GM19468 (cell line): Measurements from ENCODE around the gene HOXA13.

ENCODE experiments used
- ATAC-seq: cut with Tn5 transposase; IDR thresholded peaks from one replicate; pipeline ENCODE4 v1.9.1; 2021; ENCODE audit warnings: mild to moderate bottlenecking, moderate library complexity, moderate number of reproducible peaks; ENCODE audit not compliant: unreplicated experiment; ENCODE audit errors: extremely low read depth

Gene HOXA13

DNA sequence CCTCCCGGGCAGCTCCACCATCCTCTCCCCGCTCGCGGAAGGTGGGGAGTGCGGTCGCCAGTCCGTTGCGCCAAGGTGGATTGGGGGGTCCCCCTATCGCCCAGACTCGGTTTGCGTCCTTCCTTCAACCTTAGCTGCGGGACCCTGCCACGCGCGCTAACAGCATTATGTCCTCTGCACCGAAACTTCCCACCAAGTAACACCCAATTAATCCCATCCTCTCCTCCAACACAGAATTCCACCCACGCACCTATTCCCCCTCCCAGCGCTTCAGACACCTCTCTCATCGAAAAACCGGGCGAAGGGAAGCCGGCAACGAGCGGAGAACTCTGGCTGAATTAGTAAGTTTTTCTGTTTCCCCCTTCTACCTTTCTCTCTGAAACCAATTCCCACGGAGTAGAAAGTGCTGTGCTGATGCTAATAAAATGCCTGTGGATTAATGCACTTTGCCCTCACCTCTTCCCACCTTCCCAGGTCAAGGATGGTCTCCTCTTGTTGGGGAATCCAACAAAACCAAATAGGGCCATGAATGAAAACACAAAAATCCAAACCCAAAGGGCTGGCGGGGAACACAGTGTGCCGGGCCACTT, 48.5 kb downstream of the HOXA13 start:
- no peak for ATAC-seq

DNA sequence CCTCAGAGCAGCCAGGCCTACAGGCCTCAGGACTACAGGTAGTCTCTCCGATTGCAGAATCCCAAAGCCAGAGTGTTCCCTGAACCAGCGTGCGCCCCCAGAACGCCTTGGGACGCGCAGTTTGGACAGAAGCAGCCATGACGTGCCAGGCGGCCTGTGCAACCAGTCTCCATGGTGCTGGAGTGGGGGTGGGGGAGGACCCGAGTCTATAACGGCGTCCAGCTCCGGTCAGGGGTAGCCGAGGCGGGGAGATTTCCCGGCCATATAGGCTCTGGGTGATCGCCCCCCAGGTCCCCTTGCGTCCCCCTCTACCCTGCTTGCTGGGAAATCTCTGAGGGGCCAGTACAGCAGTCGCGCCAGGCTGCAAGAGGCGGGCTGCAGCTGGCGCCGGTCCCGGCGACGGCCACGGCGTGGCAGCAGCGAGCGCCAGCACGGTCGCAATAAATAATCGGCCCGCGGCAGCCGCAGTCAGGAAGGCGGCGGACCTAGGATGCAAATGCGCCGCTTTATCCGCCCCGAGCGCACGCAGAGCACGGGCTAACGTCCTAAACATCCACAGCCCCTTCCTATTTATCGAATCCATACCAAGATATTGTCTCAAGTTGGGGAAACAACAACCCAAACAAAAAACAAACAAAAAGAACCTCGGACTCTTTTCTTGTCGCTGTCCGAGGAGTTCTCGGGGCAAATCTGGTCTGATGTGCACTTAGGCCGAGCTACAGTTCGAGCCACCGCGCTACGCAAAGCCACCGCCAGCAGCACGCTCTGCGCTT, 49.1 kb downstream of the HOXA13 start:
- peak; percentile 18 for ATAC-seq

DNA sequence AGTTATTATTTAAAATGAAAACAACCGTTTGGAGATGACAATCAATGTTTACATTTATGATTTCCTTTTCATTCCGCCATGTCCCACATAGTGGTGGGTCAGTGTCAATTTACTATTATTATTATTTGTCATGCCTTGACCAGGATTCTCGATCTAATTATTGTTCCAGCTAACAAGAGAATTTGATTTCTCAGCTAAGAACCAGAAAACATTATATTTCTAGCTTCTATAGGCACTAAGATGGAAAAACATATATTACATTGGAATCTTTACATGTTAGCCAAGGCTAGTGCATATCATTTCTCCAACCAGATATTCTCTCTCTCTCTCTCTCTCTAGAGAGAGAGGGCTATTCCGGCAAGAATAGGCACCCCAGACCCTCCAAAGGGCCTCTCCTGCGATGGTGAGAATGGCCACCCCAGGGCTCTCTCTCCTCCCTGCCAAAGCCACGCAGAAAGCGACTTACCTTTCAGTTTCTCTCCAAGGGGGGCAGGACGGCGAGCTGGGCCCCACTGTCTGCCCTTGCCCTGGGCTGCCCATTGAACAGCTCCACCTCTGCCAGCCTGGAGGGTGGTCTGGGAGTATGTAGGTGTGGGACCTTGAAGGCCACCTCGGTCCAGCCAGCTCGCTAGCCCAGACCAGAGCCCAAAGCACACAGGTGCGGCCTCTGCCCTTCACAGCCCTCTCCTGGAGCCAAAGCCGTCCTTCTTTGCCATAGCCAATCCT, 49.9 kb downstream of the HOXA13 start:
- no peak for ATAC-seq

DNA sequence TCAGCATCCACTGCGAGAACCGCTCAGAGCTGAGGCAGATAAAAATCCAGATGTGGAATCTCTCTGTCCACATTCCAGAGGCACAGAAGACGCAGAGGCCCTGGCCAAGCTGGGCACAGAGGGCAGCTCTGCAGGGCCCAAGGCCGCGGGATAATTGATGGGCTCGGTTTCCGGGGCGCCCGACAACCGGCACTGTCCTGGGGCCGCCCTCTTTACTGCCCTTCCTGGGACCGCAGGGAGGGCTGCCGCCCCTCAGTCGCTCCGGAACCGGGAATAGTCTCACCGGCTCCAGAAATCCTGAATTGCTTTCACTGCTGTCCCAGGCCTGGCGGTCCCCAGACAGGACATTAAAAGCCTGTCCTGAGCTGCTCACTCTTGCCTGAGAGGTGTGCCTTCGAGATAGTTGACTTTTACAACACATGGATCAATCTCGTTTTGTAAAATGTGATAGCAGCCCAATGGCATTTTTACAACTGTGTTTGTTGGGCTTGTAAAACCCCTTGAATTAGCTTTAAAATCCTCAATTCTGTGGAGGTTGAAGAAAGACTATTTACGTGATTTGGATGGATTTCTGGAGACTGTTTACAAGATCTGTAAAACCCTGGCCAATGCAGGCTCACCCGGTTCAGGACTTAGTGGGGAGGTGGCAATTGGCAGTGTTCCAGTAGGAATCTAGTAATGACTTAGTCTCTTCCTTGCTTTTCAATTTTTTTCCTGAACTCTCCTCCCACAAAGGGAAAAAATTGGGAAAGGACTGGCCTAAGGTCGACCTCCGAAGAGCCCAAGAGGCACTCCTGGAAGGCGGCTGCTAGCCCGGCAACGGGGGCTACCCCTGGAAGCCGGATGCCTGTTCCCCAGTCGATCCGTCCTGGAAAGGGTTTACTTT, 50.9 kb downstream of the HOXA13 start:
- no peak for ATAC-seq

DNA sequence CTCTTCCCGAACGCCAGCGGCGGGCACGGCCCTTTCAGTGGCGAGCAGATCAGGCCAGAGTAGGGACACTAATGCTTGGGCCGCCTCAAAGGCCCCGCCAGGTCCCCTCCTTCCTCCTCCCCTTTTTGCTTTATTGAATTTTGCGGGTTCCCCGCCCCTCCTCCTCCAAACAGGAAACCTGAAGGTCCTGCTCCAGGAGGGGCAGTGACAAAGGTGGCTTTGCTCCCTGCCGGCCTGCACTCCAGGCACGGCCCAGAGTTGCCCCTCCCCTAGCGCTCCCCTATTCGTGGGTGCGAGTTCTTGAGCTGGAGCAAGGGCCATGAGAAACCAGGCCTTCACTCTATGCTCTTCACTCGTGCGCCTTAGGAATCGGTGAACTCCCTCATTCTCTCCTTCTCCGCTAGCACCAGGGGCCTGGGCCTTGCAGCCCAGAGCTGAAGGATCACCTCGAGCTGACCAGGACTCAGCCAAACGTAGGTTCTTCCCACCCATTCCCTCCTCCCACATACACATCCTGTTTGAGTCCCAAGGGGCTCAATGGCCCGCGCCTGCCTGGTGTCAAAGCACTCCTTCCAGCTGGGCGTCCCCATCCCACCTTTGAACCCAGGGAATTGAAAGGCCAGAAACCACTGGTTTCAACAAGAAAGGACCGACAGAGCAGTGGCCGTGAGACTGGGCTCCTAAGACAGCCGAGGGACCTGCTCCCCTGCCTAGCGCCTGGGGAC, 51.7 kb downstream of the HOXA13 start:
- ATAC-seq = no peak

DNA sequence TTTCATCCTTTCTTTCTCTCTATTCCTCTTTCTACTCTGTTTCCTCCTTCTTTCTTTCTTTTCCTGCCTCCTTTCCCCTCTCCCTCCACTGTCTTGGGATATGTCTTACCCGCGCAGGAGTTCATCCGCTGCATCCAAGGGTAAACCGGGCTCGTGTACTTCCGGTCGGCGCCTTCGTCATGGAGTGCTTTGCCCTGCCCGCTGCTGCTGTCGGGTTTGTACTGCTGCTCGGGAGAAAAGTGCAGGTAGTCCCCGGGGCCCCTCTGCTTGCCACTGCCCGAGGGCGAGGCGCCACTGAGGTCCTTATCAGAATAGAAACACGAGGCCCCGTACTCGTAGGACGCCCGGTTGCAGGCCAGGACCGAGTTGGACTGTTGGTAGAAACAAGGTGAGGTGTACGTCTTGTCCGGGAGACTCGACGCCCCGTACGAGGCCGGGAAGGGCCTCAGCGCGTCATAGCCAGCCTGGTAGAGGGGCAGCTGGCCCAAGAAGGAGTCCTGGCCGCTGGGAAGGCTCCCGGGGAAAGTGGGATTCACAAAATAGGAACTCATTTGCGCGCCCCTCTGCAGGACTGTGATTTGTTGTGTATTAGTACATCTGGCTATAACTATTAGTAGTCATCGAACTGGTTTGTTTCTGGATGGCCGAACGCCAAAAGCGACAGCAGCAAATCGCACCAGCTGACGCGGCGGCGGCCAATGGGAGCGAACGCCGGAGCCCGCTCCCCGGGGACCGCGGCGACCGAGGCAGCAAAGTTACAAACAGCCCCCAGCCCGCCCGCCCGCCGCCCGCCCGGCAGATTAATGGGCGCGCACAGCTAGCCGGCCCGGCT, 52.5 kb downstream of the HOXA13 start, which contains the start of gene HOXA6:
TSS of gene HOXA6 (minus strand) at position 576 of the 832 bp plus-strand sequence. CDS start at position 551, 25 bp downstream.
- no peak for ATAC-seq

DNA sequence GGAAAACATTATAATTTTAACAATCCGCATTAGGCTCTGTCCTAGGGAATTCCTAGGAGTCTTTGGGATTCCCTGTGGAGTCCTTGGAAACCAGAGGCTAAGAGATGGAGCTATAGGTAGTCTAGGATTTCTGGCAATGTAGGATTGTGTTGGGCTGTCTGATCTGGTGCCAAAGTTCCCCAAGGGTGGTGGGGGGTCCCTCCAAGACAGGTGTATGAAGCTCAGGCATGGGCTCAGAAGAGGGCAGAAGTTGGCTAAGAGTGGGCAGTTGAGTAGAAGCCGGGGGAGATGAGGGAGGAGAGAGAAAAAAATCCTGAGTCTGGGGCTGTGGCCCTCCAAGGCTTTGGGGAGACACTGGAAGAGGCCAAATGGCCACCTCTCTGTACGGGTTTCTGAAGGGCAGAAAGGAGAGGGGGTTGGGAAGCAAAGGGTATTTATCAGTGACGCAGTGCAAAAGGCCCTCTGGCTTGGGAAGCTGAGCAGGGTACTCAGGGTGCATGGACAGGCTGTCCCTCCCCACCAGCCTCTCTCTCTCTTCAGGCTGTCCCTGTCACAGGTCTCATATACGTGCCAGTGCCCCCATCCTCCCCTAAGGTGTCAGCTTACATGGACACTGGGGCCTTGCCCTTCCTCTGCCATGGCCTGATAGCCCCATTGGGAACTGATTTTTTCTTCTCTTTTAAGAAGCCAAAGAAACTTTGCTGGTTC, 53.2 kb downstream of the HOXA13 start:
- ATAC-seq = no peak

DNA sequence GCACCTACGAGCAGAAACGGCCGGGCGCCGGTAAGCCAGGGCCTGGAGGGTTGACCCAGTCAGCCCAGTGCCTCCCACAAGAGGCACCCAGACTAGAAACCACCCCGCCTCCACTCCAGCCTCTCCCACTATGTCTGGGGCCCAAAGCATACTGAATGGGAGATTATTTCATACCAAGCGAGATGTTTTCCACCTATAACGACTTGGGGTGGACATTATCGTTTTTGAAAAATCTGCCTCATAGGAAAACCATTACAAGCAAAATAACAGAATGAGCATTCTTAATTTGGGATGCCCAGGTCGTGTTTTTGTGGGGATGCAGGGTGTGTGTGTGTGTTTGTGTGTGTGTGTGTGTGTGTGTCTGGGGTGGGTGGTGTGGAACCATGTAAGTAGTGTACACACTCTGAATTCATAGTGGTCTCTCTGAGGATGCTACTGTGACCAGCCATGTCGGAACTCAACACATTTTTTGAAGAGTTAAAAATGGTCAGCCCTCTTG, 53.9 kb downstream of the HOXA13 start:
- ATAC-seq = no peak

DNA sequence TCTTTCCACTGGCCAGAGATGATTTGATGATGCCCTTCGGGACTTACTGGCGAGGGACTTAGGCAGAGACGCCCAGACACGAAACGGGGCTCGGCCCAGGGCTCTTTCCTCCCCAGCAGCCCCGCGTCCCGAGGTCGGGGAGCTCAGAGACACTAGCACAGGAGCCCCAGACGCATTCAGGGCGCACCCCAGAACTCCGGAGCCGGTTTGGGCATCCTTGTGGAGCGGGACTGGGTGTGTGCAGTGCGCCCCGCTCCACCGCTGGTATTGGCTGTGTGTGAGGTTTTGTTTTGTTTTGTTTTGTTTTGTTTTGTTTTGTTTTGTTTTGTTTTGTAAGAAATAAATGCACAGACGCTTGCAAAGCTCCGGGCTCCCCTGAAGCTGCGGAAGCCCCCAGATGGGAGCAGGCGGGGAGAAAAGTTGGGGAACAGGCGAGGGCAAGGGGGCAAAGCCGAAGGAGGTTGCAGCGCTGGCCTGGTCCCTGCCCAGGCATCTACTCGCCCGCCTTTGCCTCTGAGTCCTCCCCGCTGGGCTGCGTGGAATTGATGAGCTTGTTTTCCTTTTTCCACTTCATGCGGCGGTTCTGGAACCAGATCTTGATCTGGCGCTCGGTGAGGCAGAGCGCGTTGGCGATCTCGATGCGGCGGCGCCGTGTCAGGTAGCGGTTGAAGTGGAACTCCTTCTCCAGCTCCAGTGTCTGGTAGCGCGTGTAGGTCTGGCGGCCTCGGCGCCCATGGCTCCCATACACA, 54.6 kb downstream of the HOXA13 start:
- no peak for ATAC-seq

DNA sequence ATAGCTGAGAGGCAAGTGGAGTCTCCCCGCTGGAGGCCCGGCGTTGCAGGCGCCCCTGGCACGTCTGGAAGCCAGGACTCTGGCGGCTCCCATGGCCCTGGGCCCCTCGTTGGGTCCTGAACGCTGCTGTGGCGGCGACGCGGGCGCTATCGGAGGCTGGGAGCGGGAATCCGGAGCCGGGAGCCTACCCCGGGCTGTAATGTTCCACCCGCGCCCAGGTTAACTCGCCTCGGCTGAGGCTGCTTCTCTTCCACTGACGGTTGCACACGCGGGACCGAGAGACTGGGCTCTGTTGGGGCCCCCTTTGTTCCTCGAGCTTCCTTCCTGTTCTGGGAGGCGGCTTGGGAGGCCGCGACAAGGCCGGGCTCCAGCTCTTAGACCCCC, 55.1 kb downstream of the HOXA13 start:
- no peak for ATAC-seq
